CD14-positive monocyte (primary cell): ENCODE measurements around the gene PRKAR1B. TPM values are rescaled to one million over a fixed set of nuclear protein-coding genes. Genes with fewer than 3 reads are reported as not detected.

Experiments
- DNase-seq, 3 donors: peaks; one replicate each; pipeline ENCODE4 v3.0.0-alpha.2; 2011 to 2022
- H2AFZ ChIP-seq: 2 replicates; pipeline ENCODE4 v1.6.0; 2012; ENCODE audit warnings: mild to moderate bottlenecking, low read depth, low read length, inconsistent platforms; ENCODE audit not compliant: insufficient read depth, poor library complexity, severe bottlenecking
- H3K27ac ChIP-seq, 2 donors: 1 replicate in 1 of 2; 2 replicates in 1 of 2; pipeline ENCODE4 v1.5.1; 2012 to 2013; ENCODE audit warnings: low read length in 2 of 2, control low read depth in 1 of 2, inconsistent platforms in 1 of 2, low read depth in 1 of 2, mild to moderate bottlenecking in 1 of 2
- H3K27me3 ChIP-seq, 2 donors: one replicate each; pipeline versions ENCODE4 v1.6.0 to v1.6.1; 2011 to 2013; ENCODE audit warnings: low read length in 2 of 2; ENCODE audit not compliant: control insufficient read depth in 2 of 2, insufficient read depth in 2 of 2
- H3K36me3 ChIP-seq, 2 donors: replicated peaks in 1 of 2; 1 replicate in 1 of 2; 2 replicates in 1 of 2; pipeline versions ENCODE4 v1.5.1 to v1.6.1; 2012 to 2013; ENCODE audit warnings: low read length in 2 of 2, control low read depth in 1 of 2, inconsistent platforms in 1 of 2, mild to moderate bottlenecking in 1 of 2; ENCODE audit not compliant: insufficient read depth in 2 of 2, control insufficient read depth in 1 of 2
- H3K4me1 ChIP-seq, 2 donors: 1 replicate in 1 of 2; 2 replicates in 1 of 2; pipeline versions ENCODE4 v1.5.1 to v1.6.1; 2012 to 2013; ENCODE audit warnings: low read length in 2 of 2, control low read depth in 1 of 2, inconsistent platforms in 1 of 2, mild to moderate bottlenecking in 1 of 2, moderate library complexity in 1 of 2; ENCODE audit not compliant: insufficient read depth in 2 of 2, control insufficient read depth in 1 of 2
- H3K4me2 ChIP-seq: replicated peaks from 2 replicates; pipeline ENCODE3; 2012; ENCODE audit warnings: low read length, moderate library complexity, mild to moderate bottlenecking; ENCODE audit not compliant: poor library complexity, severe bottlenecking; ENCODE audit errors: extremely low read depth
- H3K4me3 ChIP-seq, 3 experiments: fragments of 200-600 bp in 1 of 3; sonication (generic) in 1 of 3; replicated peaks in 1 of 3; 1 replicate in 2 of 3; 2 replicates in 1 of 3; pipeline ENCODE4 v1.5.1; 2011 to 2013; ENCODE audit warnings: low read length in 3 of 3, mild to moderate bottlenecking in 3 of 3, control low read depth in 2 of 3, low read depth in 2 of 3, inconsistent platforms in 1 of 3, moderate library complexity in 1 of 3
- H3K79me2 ChIP-seq: 2 replicates; pipeline ENCODE4 v1.6.0; 2012; ENCODE audit warnings: mild to moderate bottlenecking, control low read depth, inconsistent platforms, low read length, moderate library complexity; ENCODE audit not compliant: insufficient read depth
- H3K9ac ChIP-seq: 2 replicates; pipeline ENCODE4 v1.6.0; 2017; ENCODE audit warnings: low read length, mild to moderate bottlenecking; ENCODE audit not compliant: insufficient read depth, poor library complexity, severe bottlenecking
- H3K9me3 ChIP-seq, 2 donors: replicated peaks in 1 of 2; 1 replicate in 1 of 2; 2 replicates in 1 of 2; pipeline versions ENCODE4 v1.5.1 to v1.6.1; 2012 to 2013; ENCODE audit warnings: low read length in 2 of 2, control low read depth in 1 of 2; ENCODE audit not compliant: control insufficient read depth in 1 of 2, insufficient read depth in 1 of 2
- H4K20me1 ChIP-seq: 2 replicates; pipeline ENCODE4 v1.6.0; 2012; ENCODE audit warnings: mild to moderate bottlenecking, low read length, control low read depth, moderate library complexity; ENCODE audit not compliant: insufficient read depth
- H3K27ac Mint-ChIP-seq, 7 donors: one replicate each; pipeline ENCODE4 v1.8.0; 2020; ENCODE audit warnings: mild to moderate bottlenecking in 7 of 7, mixed read lengths in 7 of 7, moderate library complexity in 6 of 7, inconsistent platforms in 2 of 7
- H3K27me3 Mint-ChIP-seq, 3 donors: one replicate each; pipeline ENCODE4 v1.8.0; 2021 to 2022; ENCODE audit warnings: low read depth in 3 of 3, mild to moderate bottlenecking in 3 of 3, mixed read lengths in 3 of 3, moderate library complexity in 3 of 3, inconsistent platforms in 1 of 3
- H3K36me3 Mint-ChIP-seq, 2 donors: one replicate each; pipeline ENCODE4 v1.8.0; 2020; ENCODE audit warnings: mixed read lengths in 2 of 2, inconsistent platforms in 1 of 2, mild to moderate bottlenecking in 1 of 2
- H3K4me1 Mint-ChIP-seq: one replicate; pipeline ENCODE4 v1.8.0; 2020; ENCODE audit warnings: mild to moderate bottlenecking, mixed read lengths
- H3K4me3 Mint-ChIP-seq, 2 donors: one replicate each; pipeline ENCODE4 v1.8.0; 2020; ENCODE audit warnings: mild to moderate bottlenecking in 2 of 2, mixed read lengths in 2 of 2, moderate library complexity in 1 of 2
- H3K9me3 Mint-ChIP-seq, 7 donors: one replicate each; pipeline ENCODE4 v1.8.0; 2020 to 2022; ENCODE audit warnings: mixed read lengths in 7 of 7, mild to moderate bottlenecking in 6 of 7, moderate library complexity in 6 of 7, inconsistent platforms in 2 of 7
- CTCF ChIP-seq: fragments of 200-600 bp; IDR thresholded peaks from one replicate; pipeline ENCODE4 v1.8.0; 2022; ENCODE audit warnings: antibody characterized with exemption, mild to moderate bottlenecking
- WGBS: methylation state at CpG from one replicate; pipeline ENCODE4 v1.1.5; 2013; ENCODE audit warnings: missing lambda C conversion rate; ENCODE audit not compliant: insufficient coverage; 5-methylcytosine and 5-hydroxymethylcytosine counted together
- intact Hi-C, 2 donors: fragments of 100-400 bp; cut with micrococcal nuclease; formaldehyde crosslinking; loops; one replicate each; pipeline versions ENCODE4 v1.15.0 to v1.15.1; 2023
- polyA plus RNA-seq, 3 donors: library from polyadenylated mRNA; depleted of rRNA in 1 of 3; unstranded in 2 of 3; stranded (reverse) in 1 of 3; fragments of 300-500 nt in 2 of 3; fragments of >200 nt in 1 of 3; fragmentation: Illumina TruSeq in 2 of 3; gene quantifications; 1 replicate in 2 of 3; 2 replicates in 1 of 3; pipeline ENCODE4 v1.2.3, GENCODE V29; 2012 to 2021

The PRKAR1B gene
- polyA plus RNA-seq, 3 donors = 0.94 to 2.1 (median 1.1) TPM

GRCh38 chr7:703049-703448 lies 24.0 kb downstream of the PRKAR1B start:
- H3K36me3 Mint-ChIP-seq = no peaks in the 10 kb centered on the region
- no peaks in the 10 kb centered on the region for H3K36me3 ChIP-seq
- no peak overlapping the region for H3K4me2 ChIP-seq
- no peak overlapping the region for H3K27ac ChIP-seq
- no peak overlapping the region for H3K27ac Mint-ChIP-seq
- H3K79me2 ChIP-seq = no peaks in the 10 kb centered on the region
- H4K20me1 ChIP-seq = no peaks in the 10 kb centered on the region
- DNase-seq = no peak
- H3K9ac ChIP-seq = no peak overlapping the region
- peaks cover 2% of the 10 kb centered on the region for H3K4me1 Mint-ChIP-seq
- H3K4me1 ChIP-seq = no peaks in the 10 kb centered on the region
- TF ChIP-seq CTCF = no peak
- H3K9me3 Mint-ChIP-seq = peaks cover 6 to 25% (median 12%) of the 10 kb centered on the region in 7 donors
- no peak overlapping the region for H2AFZ ChIP-seq
- H3K27me3 Mint-ChIP-seq = peaks cover 0 to 6% (median 0%) of the 10 kb centered on the region in 3 donors
- peaks cover 0 to 8% of the 10 kb centered on the region in 2 donors for H3K9me3 ChIP-seq
- no peak overlapping the region for H3K4me3 ChIP-seq
- no CpG with 5 or more reads among the region's 3 CpGs for WGBS
- intact Hi-C loops = no loop called here
- no peaks in the 10 kb centered on the region for H3K27me3 ChIP-seq
- H3K4me3 Mint-ChIP-seq = no peak overlapping the region

- H3K79me2 ChIP-seq = no peaks in the 10 kb centered on the region
- H3K27me3 ChIP-seq = no peaks in the 10 kb centered on the region
- no peak overlapping the region for H3K27ac ChIP-seq
- peaks cover 2% of the 10 kb centered on the region for H3K4me1 Mint-ChIP-seq
- H2AFZ ChIP-seq = no peak overlapping the region
- no peaks in the 10 kb centered on the region for H3K4me1 ChIP-seq
- H3K27me3 Mint-ChIP-seq = peaks cover 0 to 5% (median 0%) of the 10 kb centered on the region in 3 donors
- DNase-seq = no peak
- H3K27ac Mint-ChIP-seq = peak overlapping the region in 1 of 7 donors; percentile 65
- WGBS = 92% methylated on average over 3 of the region's 4 CpGs
- intact Hi-C loops = no loop called here
- no peaks in the 10 kb centered on the region for H3K36me3 ChIP-seq
- peaks cover 6 to 23% (median 13%) of the 10 kb centered on the region in 7 donors for H3K9me3 Mint-ChIP-seq
- no peak for TF ChIP-seq CTCF
- H3K4me3 Mint-ChIP-seq = no peak overlapping the region
- no peak overlapping the region for H3K9ac ChIP-seq
- no peaks in the 10 kb centered on the region for H3K36me3 Mint-ChIP-seq
- H4K20me1 ChIP-seq = no peaks in the 10 kb centered on the region
- H3K4me3 ChIP-seq = no peak overlapping the region
- H3K4me2 ChIP-seq = no peak overlapping the region
- peaks cover 0 to 8% of the 10 kb centered on the region in 2 donors for H3K9me3 ChIP-seq
Observed at GRCh38 chr7:701086-701671, 25.9 kb downstream of the PRKAR1B start.
